Measurements from ENCODE around the gene HILPDA.

- TF ChIP-seq CTCF (IDR thresholded peaks at IDR 0.05) (no peak), POLR2A (IDR thresholded peaks at IDR 0.05) (no peak)
These were observed 21.0 kb upstream of the HILPDA start for GRCh38 chr7:128434413-128435326.
